Measurements from ENCODE around the gene TRPT1.

TRPT1 gene

GRCh38 chr11:64235437-64236161 lies 9.6 kb upstream of the TRPT1 start:
- H3K4me3 ChIP-seq (ENCODE audit: low read depth, low read length), result peak overlapping the region; percentile 66
- POLR2A ChIA-PET, result interaction anchor here (0.7 to 0.9 kb wide), 2 partner anchors 11 to 88 kb away, joined by 3 read pairs; no protein-coding TSS in a partner anchor
- DNase-seq (ENCODE audit: low read depth, low spot score), result no peak
- no peak for TF ChIP-seq CTCF (IDR thresholded peaks at IDR 0.05; ENCODE audit: insufficient read depth, low read length, missing control alignments)
- CTCF ChIA-PET, result interaction anchor here (1.0 to 3.8 kb wide), 5 partner anchors 10 to 68 kb away, joined by 3 to 25 read pairs (median 4); partner anchors contain the start of gene PLCB3

GRCh38 chr11:64234647-64235379 lies 8.8 kb upstream of the TRPT1 start:
- ChIA-PET POLR2A (no interaction called here), CTCF (interaction anchor here (1.0 kb wide), 1 partner anchor 31 kb away, joined by 4 read pairs; no protein-coding TSS in a partner anchor)
- no peak for DNase-seq (ENCODE audit: low read depth, low spot score)
- no peak for TF ChIP-seq CTCF (IDR thresholded peaks at IDR 0.05; ENCODE audit: insufficient read depth, low read length, missing control alignments)
- peak overlapping the region; percentile 66 for H3K4me3 ChIP-seq (ENCODE audit: low read depth, low read length)

- peak within 1 kb of the TSS; percentile 66 for H3K4me3 ChIP-seq (ENCODE audit: low read depth, low read length)
- no peak for TF ChIP-seq CTCF (IDR thresholded peaks at IDR 0.05; ENCODE audit: insufficient read depth, low read length, missing control alignments)
- no peak for DNase-seq (ENCODE audit: low read depth, low spot score)
- POLR2A ChIA-PET, result no interaction called here
- CTCF ChIA-PET, result interaction anchor here (1.4 kb wide), 1 partner anchor 30 kb away, joined by 5 read pairs; no protein-coding TSS in a partner anchor
These were observed 8.1 kb upstream of the TRPT1 start, which contains the start of gene VEGFB for GRCh38 chr11:64233913-64234586. Gene VEGFB (plus strand): TSS chr11:64234584. CDS start chr11:64234834, 250 bp downstream.

- no peak overlapping the region for H3K4me3 ChIP-seq (ENCODE audit: low read depth, low read length)
- no peak for DNase-seq (ENCODE audit: low read depth, low spot score)
- POLR2A ChIA-PET, result interaction anchor here (0.6 to 1.1 kb wide), 2 partner anchors 13 to 177 kb away, joined by 3 to 5 read pairs; no protein-coding TSS in a partner anchor
- CTCF ChIA-PET, result interaction anchor here (0.9 to 2.0 kb wide), 4 partner anchors 8 to 29 kb away, joined by 3 to 12 read pairs (median 4); partner anchors contain the start of genes FERMT3, FKBP2 and PLCB3
- no peak for TF ChIP-seq CTCF (IDR thresholded peaks at IDR 0.05; ENCODE audit: insufficient read depth, low read length, missing control alignments)
These were observed 7.0 kb upstream of the TRPT1 start for GRCh38 chr11:64232967-64233315.

GRCh38 chr11:64232182-64232966 lies 6.4 kb upstream of the TRPT1 start:
- ChIA-PET POLR2A (interaction anchor here (0.7 to 1.1 kb wide), 3 partner anchors 9 to 17 kb away, joined by 3 to 5 read pairs (median 3); no protein-coding TSS in a partner anchor), CTCF (interaction anchor here (0.9 to 3.2 kb wide), 6 partner anchors 9 to 70 kb away, joined by 3 to 12 read pairs (median 6); partner anchors contain the start of genes FERMT3, FKBP2 and PLCB3)
- H3K4me3 ChIP-seq (ENCODE audit: low read depth, low read length), result no peak overlapping the region
- DNase-seq (ENCODE audit: low read depth, low spot score), result no peak
- TF ChIP-seq CTCF (IDR thresholded peaks at IDR 0.05; ENCODE audit: insufficient read depth, low read length, missing control alignments), result no peak
